GM12892 (cell line): ENCODE data around the gene PHLDA3.

Experiments used
- POLR2A ChIP-seq: IDR thresholded peaks from 2 replicates; pipeline ENCODE4 v1.6.1; 2011; ENCODE audit warnings: low read depth, low read length, control low read depth
- POLR2AphosphoS5 ChIP-seq: IDR thresholded peaks from 2 replicates; pipeline ENCODE4 v1.6.1; 2011; ENCODE audit warnings: low read depth, low read length, control low read depth
- TAF1 ChIP-seq: IDR thresholded peaks from 2 replicates; pipeline ENCODE4 v1.6.1; 2011; ENCODE audit warnings: low read depth, mild to moderate bottlenecking, control low read depth, low read length, borderline replicate concordance

- TF ChIP-seq POLR2A (no peak), POLR2AphosphoS5 (no peak), TAF1 (no peak)
Observed at GRCh38 chr1:201426479-201427310, 42.3 kb downstream of the PHLDA3 start.
